WI38 (cell line): Measurements from ENCODE around the gene SPP1.

Source experiments
- H3K4me3 ChIP-seq: 2 replicates; pipeline ENCODE4 v1.5.1; 2011; ENCODE audit warnings: low read depth, mild to moderate bottlenecking, control low read depth, low read length
- TF ChIP-seq, protein P1 (sequence below): IDR thresholded peaks from 2 replicates; pipeline ENCODE4 v1.5.1; 2012; ENCODE audit warnings: low read depth, mild to moderate bottlenecking, control low read depth, low read length

SPP1 gene

GRCh38 chr4:87970121-87970520 lies 5.4 kb upstream of the SPP1 start:
- TF ChIP-seq, protein P1, sequence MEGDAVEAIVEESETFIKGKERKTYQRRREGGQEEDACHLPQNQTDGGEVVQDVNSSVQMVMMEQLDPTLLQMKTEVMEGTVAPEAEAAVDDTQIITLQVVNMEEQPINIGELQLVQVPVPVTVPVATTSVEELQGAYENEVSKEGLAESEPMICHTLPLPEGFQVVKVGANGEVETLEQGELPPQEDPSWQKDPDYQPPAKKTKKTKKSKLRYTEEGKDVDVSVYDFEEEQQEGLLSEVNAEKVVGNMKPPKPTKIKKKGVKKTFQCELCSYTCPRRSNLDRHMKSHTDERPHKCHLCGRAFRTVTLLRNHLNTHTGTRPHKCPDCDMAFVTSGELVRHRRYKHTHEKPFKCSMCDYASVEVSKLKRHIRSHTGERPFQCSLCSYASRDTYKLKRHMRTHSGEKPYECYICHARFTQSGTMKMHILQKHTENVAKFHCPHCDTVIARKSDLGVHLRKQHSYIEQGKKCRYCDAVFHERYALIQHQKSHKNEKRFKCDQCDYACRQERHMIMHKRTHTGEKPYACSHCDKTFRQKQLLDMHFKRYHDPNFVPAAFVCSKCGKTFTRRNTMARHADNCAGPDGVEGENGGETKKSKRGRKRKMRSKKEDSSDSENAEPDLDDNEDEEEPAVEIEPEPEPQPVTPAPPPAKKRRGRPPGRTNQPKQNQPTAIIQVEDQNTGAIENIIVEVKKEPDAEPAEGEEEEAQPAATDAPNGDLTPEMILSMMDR: no peak
- H3K4me3 ChIP-seq: no peak overlapping the region

GRCh38 chr4:87971866-87972265 lies 3.6 kb upstream of the SPP1 start:
- TF ChIP-seq, protein P1: no peak

GRCh38 chr4:87973283-87974169 lies 2.0 kb upstream of the SPP1 start:
- peak overlapping the region; percentile 50 for H3K4me3 ChIP-seq
- TF ChIP-seq, protein P1: peak; percentile 77

More at GRCh38 chr4:87971866-87972265, 3.6 kb upstream of the SPP1 start:
- H3K4me3 ChIP-seq: no peak overlapping the region

DNA sequence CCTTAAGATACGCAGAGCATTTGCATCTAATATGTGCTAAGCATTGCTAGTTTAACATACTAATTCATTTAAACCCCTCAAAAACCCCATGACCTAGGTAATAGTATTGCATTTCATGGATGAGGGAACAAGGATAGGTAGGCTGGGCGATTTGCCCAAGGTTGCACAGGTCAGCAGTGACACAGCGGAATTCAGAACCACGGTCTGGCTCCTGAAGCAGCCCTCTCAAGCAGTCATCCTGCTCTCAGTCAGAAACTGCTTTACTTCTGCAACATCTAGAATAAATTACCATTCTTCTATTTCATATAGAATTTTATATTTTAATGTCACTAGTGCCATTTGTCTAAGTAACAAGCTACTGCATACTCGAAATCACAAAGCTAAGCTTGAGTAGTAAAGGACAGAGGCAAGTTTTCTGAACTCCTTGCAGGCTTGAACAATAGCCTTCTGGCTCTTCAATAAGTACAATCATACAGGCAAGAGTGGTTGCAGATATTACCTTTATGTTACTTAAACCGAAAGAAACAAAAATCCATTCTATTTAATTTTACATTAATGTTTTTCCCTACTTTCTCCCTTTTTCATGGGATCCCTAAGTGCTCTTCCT lies 555 bp upstream of the SPP1 start:
- TF ChIP-seq, protein P1: no peak
- no peak overlapping the region for H3K4me3 ChIP-seq

- H3K4me3 ChIP-seq: no peak overlapping the region
Observed at GRCh38 chr4:87977521-87978278, 2.2 kb downstream of the SPP1 start.

GRCh38 chr4:87978681-87979080 lies 3.2 kb downstream of the SPP1 start:
- no peak overlapping the region for H3K4me3 ChIP-seq
- TF ChIP-seq, protein P1: no peak

More at GRCh38 chr4:87977521-87978278, 2.2 kb downstream of the SPP1 start:
- TF ChIP-seq, protein P1: no peak

GRCh38 chr4:87979810-87980209 lies 4.3 kb downstream of the SPP1 start:
- TF ChIP-seq, protein P1: no peak

More at GRCh38 chr4:87979810-87980209, 4.3 kb downstream of the SPP1 start:
- no peak overlapping the region for H3K4me3 ChIP-seq
